ENCODE results near the gene SLC22A6.

Gene SLC22A6

GRCh38 chr11:62984451-62984991 lies at the start of gene SLC22A6:
Gene SLC22A6, minus strand, starts transcription at chr11:62984967. Its CDS starts 277 bp downstream, at chr11:62984690.
- no peak within 1 kb of the TSS for H3K4me3 ChIP-seq (ENCODE audit: low read depth, low read length, poor library complexity, severe bottlenecking)
- no peaks in the 10 kb centered on the region; the same call in 1 of the 2 replicates for H3K27me3 ChIP-seq (ENCODE audit: insufficient read depth, low read length)
- TF ChIP-seq EZH2 (IDR thresholded peaks at IDR 0.05; ENCODE audit: borderline replicate concordance, low read length) (no peak), CTCF (IDR thresholded peaks at IDR 0.05; ENCODE audit: low read length) (no peak)
- no peaks in the 10 kb centered on the region for H3K4me1 ChIP-seq (ENCODE audit: insufficient read depth, low read length, severe bottlenecking)
- H3K9me2 ChIP-seq (ENCODE audit: low read depth, low read length): no peaks in the 10 kb centered on the region
- H3K9me3 ChIP-seq (ENCODE audit: low read length): no peaks in the 10 kb centered on the region
- H3K9ac ChIP-seq (ENCODE audit: low read length): no peak within 1 kb of the TSS
- H3K4me2 ChIP-seq (ENCODE audit: low read length): no peak within 1 kb of the TSS
- H4K20me1 ChIP-seq (ENCODE audit: insufficient read depth, low read length): no peaks in the 10 kb centered on the region
- no peaks in the 10 kb centered on the region for H3K36me3 ChIP-seq (ENCODE audit: insufficient read depth, low read length)
- H3K27ac ChIP-seq (ENCODE audit: low read depth, low read length, poor library complexity, severe bottlenecking): no peak within 1 kb of the TSS
- no peaks in the 10 kb centered on the region for H3K79me2 ChIP-seq (ENCODE audit: insufficient read depth, low read length)
- no peaks in the 10 kb centered on the region for H3F3A ChIP-seq (ENCODE audit: insufficient read depth, low read length)
- no peak within 1 kb of the TSS for H2AFZ ChIP-seq (ENCODE audit: low read length)

GRCh38 chr11:63032457-63032856 lies 47.7 kb upstream of the SLC22A6 start:
- no peaks in the 10 kb centered on the region for H3K79me2 ChIP-seq (ENCODE audit: insufficient read depth, low read length)
- H3K27me3 ChIP-seq (ENCODE audit: insufficient read depth, low read length): peaks cover 3% of the 10 kb centered on the region; the same call in 1 of the 2 replicates

GRCh38 chr11:63023841-63024648 lies 39.3 kb upstream of the SLC22A6 start:
- H3K9me3 ChIP-seq (ENCODE audit: low read length): no peaks in the 10 kb centered on the region
- H4K20me1 ChIP-seq (ENCODE audit: insufficient read depth, low read length): no peaks in the 10 kb centered on the region
- no peak overlapping the region for H3K4me2 ChIP-seq (ENCODE audit: low read length)
- TF ChIP-seq EZH2 (IDR thresholded peaks at IDR 0.05; ENCODE audit: borderline replicate concordance, low read length) (no peak), CTCF (IDR thresholded peaks at IDR 0.05; ENCODE audit: low read length) (peak; percentile 99)
- no peaks in the 10 kb centered on the region for H3K27me3 ChIP-seq (ENCODE audit: insufficient read depth, low read length)
- H3K79me2 ChIP-seq (ENCODE audit: insufficient read depth, low read length): no peaks in the 10 kb centered on the region
- no peaks in the 10 kb centered on the region for H3K36me3 ChIP-seq (ENCODE audit: insufficient read depth, low read length)
- no peaks in the 10 kb centered on the region for H3K4me1 ChIP-seq (ENCODE audit: insufficient read depth, low read length, severe bottlenecking)
- H3K9me2 ChIP-seq (ENCODE audit: low read depth, low read length): no peaks in the 10 kb centered on the region
- no peak overlapping the region for H2AFZ ChIP-seq (ENCODE audit: low read length)
- no peak overlapping the region for H3K9ac ChIP-seq (ENCODE audit: low read length)
- H3K27ac ChIP-seq (ENCODE audit: low read depth, low read length, poor library complexity, severe bottlenecking): no peak overlapping the region
- H3F3A ChIP-seq (ENCODE audit: insufficient read depth, low read length): no peaks in the 10 kb centered on the region
- no peak overlapping the region for H3K4me3 ChIP-seq (ENCODE audit: low read depth, low read length, poor library complexity, severe bottlenecking)

More at GRCh38 chr11:63032457-63032856, 47.7 kb upstream of the SLC22A6 start:
- Histone ChIP-seq H3K36me3 (ENCODE audit: insufficient read depth, low read length) (no peaks in the 10 kb centered on the region), H3K4me3 (ENCODE audit: low read depth, low read length, poor library complexity, severe bottlenecking) (no peak overlapping the region), H2AFZ (ENCODE audit: low read length) (no peak overlapping the region), H3K27ac (ENCODE audit: low read depth, low read length, poor library complexity, severe bottlenecking) (no peak overlapping the region), H3K4me1 (ENCODE audit: insufficient read depth, low read length, severe bottlenecking) (no peaks in the 10 kb centered on the region), H4K20me1 (ENCODE audit: insufficient read depth, low read length) (no peaks in the 10 kb centered on the region), H3F3A (ENCODE audit: insufficient read depth, low read length) (no peaks in the 10 kb centered on the region), H3K9ac (ENCODE audit: low read length) (no peak overlapping the region), H3K4me2 (ENCODE audit: low read length) (no peak overlapping the region), H3K9me2 (ENCODE audit: low read depth, low read length) (no peaks in the 10 kb centered on the region), H3K9me3 (ENCODE audit: low read length) (no peaks in the 10 kb centered on the region)
- TF ChIP-seq CTCF (IDR thresholded peaks at IDR 0.05; ENCODE audit: low read length) (no peak), EZH2 (IDR thresholded peaks at IDR 0.05; ENCODE audit: borderline replicate concordance, low read length) (no peak)

Data from OCI-LY1 (cell line).